Neural crest cell (in vitro differentiated cells): Measurements from ENCODE around the gene PRRC1. TPM values are rescaled to one million over a fixed set of nuclear protein-coding genes. Genes with fewer than 3 reads are reported as not detected.

Experiments used
- DNase-seq: peaks from one replicate; pipeline ENCODE4 v3.0.0; 2021; ENCODE audit warnings: low read depth, mixed read lengths, low spot score
- H3K27ac Mint-ChIP-seq: one replicate; pipeline ENCODE4 v1.8.0; 2021; ENCODE audit warnings: mild to moderate bottlenecking, mixed read lengths; ENCODE audit not compliant: unreplicated experiment
- H3K27me3 Mint-ChIP-seq: 2 replicates; pipeline ENCODE4 v1.8.0; 2021; ENCODE audit warnings: low read depth, mild to moderate bottlenecking, mixed read lengths
- H3K36me3 Mint-ChIP-seq: 2 replicates; pipeline ENCODE4 v1.8.0; 2021; ENCODE audit warnings: low read depth, mild to moderate bottlenecking, mixed read lengths
- H3K4me1 Mint-ChIP-seq: 2 replicates; pipeline ENCODE4 v1.8.0; 2021; ENCODE audit warnings: mixed read lengths
- H3K4me3 Mint-ChIP-seq: one replicate; pipeline ENCODE4 v1.8.0; 2021; ENCODE audit warnings: mild to moderate bottlenecking, mixed read lengths
- H3K9me3 Mint-ChIP-seq: 2 replicates; pipeline ENCODE4 v1.8.0; 2021; ENCODE audit warnings: mixed read lengths
- CTCF ChIP-seq: fragments of 200-600 bp; sonication (generic); conservative IDR thresholded peaks from 2 replicates; pipeline ENCODE4 v1.5.0; 2021; ENCODE audit warnings: antibody characterized with exemption, mild to moderate bottlenecking
- total RNA-seq: library from RNA; stranded (reverse); gene quantifications from 2 replicates; pipeline ENCODE4 v1.2.1, GENCODE V29; 2021

Gene PRRC1
- total RNA-seq, 1 donor from 2014 or later, result 58.6 TPM

- no peak for DNase-seq
- Mint-ChIP-seq H3K4me1 (peaks cover 20% of the 10 kb centered on the region), H3K27me3 (no peaks in the 10 kb centered on the region), H3K27ac (no peak overlapping the region), H3K4me3 (no peak overlapping the region), H3K36me3 (peaks cover 7% of the 10 kb centered on the region), H3K9me3 (peaks cover 12% of the 10 kb centered on the region)
- TF ChIP-seq CTCF, result no peak
Measured at GRCh38 chr5:127572930-127573329, 55.5 kb downstream of the PRRC1 start.

- no peak overlapping the region for H3K27ac Mint-ChIP-seq
- H3K36me3 Mint-ChIP-seq, result peaks cover 7% of the 10 kb centered on the region
- H3K4me1 Mint-ChIP-seq, result peaks cover 20% of the 10 kb centered on the region
- peaks cover 8% of the 10 kb centered on the region for H3K9me3 Mint-ChIP-seq
- H3K27me3 Mint-ChIP-seq, result no peaks in the 10 kb centered on the region
- DNase-seq, result no peak
- no peak overlapping the region for H3K4me3 Mint-ChIP-seq
- no peak for TF ChIP-seq CTCF
Measured at GRCh38 chr5:127574852-127575679, 57.6 kb downstream of the PRRC1 start.

- H3K9me3 Mint-ChIP-seq, result peaks cover 7% of the 10 kb centered on the region
- TF ChIP-seq CTCF, result no peak
- H3K27ac Mint-ChIP-seq, result peak overlapping the region; percentile 4
- no peak overlapping the region for H3K4me3 Mint-ChIP-seq
- peaks cover 7% of the 10 kb centered on the region for H3K36me3 Mint-ChIP-seq
- H3K4me1 Mint-ChIP-seq, result no peaks in the 10 kb centered on the region
- no peaks in the 10 kb centered on the region for H3K27me3 Mint-ChIP-seq
- DNase-seq, result no peak
Measured at GRCh38 chr5:127577458-127577857, 60.0 kb downstream of the PRRC1 start.

GRCh38 chr5:127580731-127581130 lies 63.3 kb downstream of the PRRC1 start:
- no peak for DNase-seq
- H3K36me3 Mint-ChIP-seq, result peaks cover 2% of the 10 kb centered on the region
- H3K27ac Mint-ChIP-seq, result no peak overlapping the region
- no peaks in the 10 kb centered on the region for H3K9me3 Mint-ChIP-seq
- no peak overlapping the region for H3K4me3 Mint-ChIP-seq
- TF ChIP-seq CTCF, result no peak
- no peaks in the 10 kb centered on the region for H3K4me1 Mint-ChIP-seq
- no peaks in the 10 kb centered on the region for H3K27me3 Mint-ChIP-seq

- Mint-ChIP-seq H3K27ac (no peak overlapping the region), H3K4me1 (no peaks in the 10 kb centered on the region), H3K4me3 (no peak overlapping the region), H3K9me3 (no peaks in the 10 kb centered on the region), H3K27me3 (no peaks in the 10 kb centered on the region), H3K36me3 (peaks cover 2% of the 10 kb centered on the region)
- no peak for TF ChIP-seq CTCF
- no peak for DNase-seq
Measured at GRCh38 chr5:127581450-127581849, 64.0 kb downstream of the PRRC1 start.
